Fibroblast of skin of abdomen (primary cell): ENCODE results near the gene CPZ.

Experiments used
- DNase-seq: peaks from one replicate; pipeline ENCODE4 v3.0.0-alpha.2; 2013

CPZ gene

GRCh38 chr4:8655411-8656184 lies 63.0 kb downstream of the CPZ start:
- no peak for DNase-seq

GRCh38 chr4:8656185-8656517 lies 63.6 kb downstream of the CPZ start:
- DNase-seq, result no peak

- DNase-seq, result no peak
Observed at GRCh38 chr4:8656711-8657380, 64.3 kb downstream of the CPZ start.

GRCh38 chr4:8657381-8658088 lies 65.0 kb downstream of the CPZ start:
- DNase-seq, result no peak

GRCh38 chr4:8662776-8663175 lies 70.2 kb downstream of the CPZ start:
- DNase-seq, result no peak

- DNase-seq, result no peak
Observed at GRCh38 chr4:8664031-8664805, 71.7 kb downstream of the CPZ start.

- no peak for DNase-seq
Observed at GRCh38 chr4:8664976-8665375, 72.4 kb downstream of the CPZ start.

GRCh38 chr4:8665406-8666360 lies 73.1 kb downstream of the CPZ start:
- DNase-seq, result peak; percentile 36

- no peak for DNase-seq
Observed at GRCh38 chr4:8666581-8666980, 74.0 kb downstream of the CPZ start.
